GM10266 (cell line): Measurements from ENCODE around the gene DLG1.

Source experiments
- DNase-seq: peaks from one replicate; pipeline ENCODE4 v3.0.0; 2012; ENCODE audit errors: extremely low spot score
- CTCF ChIP-seq: IDR thresholded peaks from 2 replicates; pipeline ENCODE4 v1.5.1; 2012; ENCODE audit warnings: mild to moderate bottlenecking, low read depth; ENCODE audit not compliant: control insufficient read depth, insufficient read depth; ENCODE audit errors: missing control alignments

DLG1 gene

GRCh38 chr3:197261164-197261509 is 37.3 kb downstream of the DLG1 start:
- no peak for TF ChIP-seq CTCF
- no peak for DNase-seq

- no peak for DNase-seq
- TF ChIP-seq CTCF = no peak
Observed at GRCh38 chr3:197260491-197261163, 37.8 kb downstream of the DLG1 start.

GRCh38 chr3:197259096-197259495 is 39.3 kb downstream of the DLG1 start:
- no peak for DNase-seq
- no peak for TF ChIP-seq CTCF

- TF ChIP-seq CTCF = no peak
- DNase-seq = no peak
Observed at GRCh38 chr3:197258168-197258755, 40.1 kb downstream of the DLG1 start.

GRCh38 chr3:197257711-197258110 is 40.7 kb downstream of the DLG1 start:
- DNase-seq = no peak
- no peak for TF ChIP-seq CTCF

GRCh38 chr3:197256836-197257444 is 41.5 kb downstream of the DLG1 start:
- peak; percentile 29 for DNase-seq
- peak; percentile 70 for TF ChIP-seq CTCF

- TF ChIP-seq CTCF = no peak
Observed at GRCh38 chr3:197256104-197256503, 42.3 kb downstream of the DLG1 start.

More at GRCh38 chr3:197256104-197256503, 42.3 kb downstream of the DLG1 start:
- DNase-seq = no peak
